AG09319 (cell line): ENCODE data around the gene BRINP3.

ENCODE experiments used
- DNase-seq: peaks from one replicate; pipeline ENCODE4 v3.0.0-alpha.2; 2010; ENCODE audit warnings: low read depth; ENCODE audit errors: extremely low read depth
- CTCF ChIP-seq: IDR thresholded peaks from 2 replicates; pipeline ENCODE4 v1.5.1; 2011; ENCODE audit warnings: low read depth, mild to moderate bottlenecking, inconsistent platforms, low read length, moderate library complexity

BRINP3 gene

GRCh38 chr1:190416239-190416638 lies 61.4 kb downstream of the BRINP3 start:
- TF ChIP-seq CTCF, result no peak
- DNase-seq, result no peak

- DNase-seq, result no peak
- TF ChIP-seq CTCF, result no peak
Measured at GRCh38 chr1:190413142-190413541, 64.5 kb downstream of the BRINP3 start.

GRCh38 chr1:190403402-190403801 lies 74.3 kb downstream of the BRINP3 start:
- DNase-seq, result no peak
- TF ChIP-seq CTCF, result no peak

- no peak for DNase-seq
- TF ChIP-seq CTCF, result no peak
Measured at GRCh38 chr1:190399233-190399632, 78.4 kb downstream of the BRINP3 start.

DNA sequence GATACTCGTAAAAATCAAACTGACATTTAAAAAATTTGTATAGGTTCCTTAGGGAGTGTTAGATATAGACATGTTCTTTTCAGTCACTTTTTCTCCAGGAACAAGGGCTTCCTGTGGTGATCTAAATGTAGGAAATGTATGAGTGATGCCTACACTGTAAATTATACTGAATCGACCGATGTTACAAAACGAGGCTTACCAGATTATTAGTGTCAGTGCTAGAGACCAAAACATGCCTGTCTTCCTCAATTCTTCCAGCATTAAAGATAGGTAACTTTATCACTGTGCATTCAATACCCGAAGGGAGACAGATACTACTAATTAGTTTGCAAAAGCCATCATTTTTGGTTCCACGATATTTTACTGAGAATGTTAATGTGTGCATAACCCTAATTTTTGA lies 86.1 kb downstream of the BRINP3 start:
- DNase-seq, result no peak
- no peak for TF ChIP-seq CTCF

DNA sequence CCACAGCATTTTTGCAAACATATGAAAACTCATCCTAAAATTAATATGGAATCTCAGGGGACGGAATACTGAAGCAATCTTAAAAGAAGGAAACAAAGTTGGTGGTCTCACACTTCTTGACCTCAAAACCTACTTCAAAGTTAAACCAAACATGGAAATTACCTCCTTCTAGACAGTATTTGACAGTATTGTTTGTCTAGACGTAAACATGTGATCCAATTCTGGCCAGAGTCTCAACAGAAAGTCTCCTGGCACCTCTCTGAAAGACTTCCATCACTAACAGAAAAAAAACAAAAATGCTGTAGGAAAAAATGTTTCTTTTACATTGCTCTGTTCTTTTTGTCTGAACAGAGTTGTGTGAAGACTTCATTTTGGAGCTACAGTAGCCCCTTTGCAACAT lies 99.7 kb downstream of the BRINP3 start:
- TF ChIP-seq CTCF, result no peak
- DNase-seq, result no peak

- no peak for TF ChIP-seq CTCF
- DNase-seq, result no peak
Measured at GRCh38 chr1:190377294-190377693, 100.4 kb downstream of the BRINP3 start.
